ENCODE measurements around the gene OMP. TPM values are rescaled to one million over a fixed set of nuclear protein-coding genes. Genes with fewer than 3 reads are reported as not detected.
A peak's percentile ranks its signal among the peaks of the same experiment; 100 is the strongest.

The OMP gene
- total and polyA plus RNA-seq, 2 of the 13 experiments (the other 11 are each of a cell fraction or from before 2014, with no cell fraction given), result not detected

DNA sequence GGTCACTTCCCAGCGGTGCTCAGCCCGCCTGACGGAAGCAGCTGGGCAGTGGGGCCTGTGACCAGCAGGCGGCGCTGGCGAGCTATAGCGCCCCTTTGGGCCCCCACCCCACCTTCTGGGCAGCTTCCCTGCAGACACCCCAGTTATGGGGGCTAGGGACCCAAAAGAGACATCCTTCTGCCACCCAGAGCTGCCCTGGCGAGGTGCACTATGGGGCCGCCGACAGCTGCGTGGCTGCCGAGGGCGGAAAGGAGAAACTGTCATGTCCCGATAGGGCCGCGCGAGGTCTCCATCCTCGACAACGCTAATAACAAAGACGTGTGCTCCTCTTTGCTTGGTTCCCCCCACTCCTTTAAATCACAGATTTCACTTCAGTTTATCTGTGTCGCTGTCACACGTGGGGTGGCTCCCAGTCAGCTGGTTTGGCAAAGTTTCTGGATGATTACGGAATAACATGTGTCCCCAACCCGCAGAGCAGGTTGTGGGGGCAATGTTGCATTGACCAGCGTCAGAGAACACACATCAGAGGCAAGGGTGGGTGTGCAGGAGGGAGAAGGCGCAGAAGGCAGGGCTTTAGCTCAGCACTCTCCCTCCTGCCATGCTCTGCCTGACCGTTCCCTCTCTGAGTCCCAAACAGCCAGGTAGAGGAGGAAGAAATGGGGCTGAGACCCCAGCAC, 24.7 kb downstream of the OMP start (continued):
- TF ChIP-seq ZNF891 (CRISPR knock-in tag; IDR thresholded peaks at IDR 0.05), result peak; percentile 56; the same call in 1 of the 2 replicates
- TF ChIP-seq, protein P1, sequence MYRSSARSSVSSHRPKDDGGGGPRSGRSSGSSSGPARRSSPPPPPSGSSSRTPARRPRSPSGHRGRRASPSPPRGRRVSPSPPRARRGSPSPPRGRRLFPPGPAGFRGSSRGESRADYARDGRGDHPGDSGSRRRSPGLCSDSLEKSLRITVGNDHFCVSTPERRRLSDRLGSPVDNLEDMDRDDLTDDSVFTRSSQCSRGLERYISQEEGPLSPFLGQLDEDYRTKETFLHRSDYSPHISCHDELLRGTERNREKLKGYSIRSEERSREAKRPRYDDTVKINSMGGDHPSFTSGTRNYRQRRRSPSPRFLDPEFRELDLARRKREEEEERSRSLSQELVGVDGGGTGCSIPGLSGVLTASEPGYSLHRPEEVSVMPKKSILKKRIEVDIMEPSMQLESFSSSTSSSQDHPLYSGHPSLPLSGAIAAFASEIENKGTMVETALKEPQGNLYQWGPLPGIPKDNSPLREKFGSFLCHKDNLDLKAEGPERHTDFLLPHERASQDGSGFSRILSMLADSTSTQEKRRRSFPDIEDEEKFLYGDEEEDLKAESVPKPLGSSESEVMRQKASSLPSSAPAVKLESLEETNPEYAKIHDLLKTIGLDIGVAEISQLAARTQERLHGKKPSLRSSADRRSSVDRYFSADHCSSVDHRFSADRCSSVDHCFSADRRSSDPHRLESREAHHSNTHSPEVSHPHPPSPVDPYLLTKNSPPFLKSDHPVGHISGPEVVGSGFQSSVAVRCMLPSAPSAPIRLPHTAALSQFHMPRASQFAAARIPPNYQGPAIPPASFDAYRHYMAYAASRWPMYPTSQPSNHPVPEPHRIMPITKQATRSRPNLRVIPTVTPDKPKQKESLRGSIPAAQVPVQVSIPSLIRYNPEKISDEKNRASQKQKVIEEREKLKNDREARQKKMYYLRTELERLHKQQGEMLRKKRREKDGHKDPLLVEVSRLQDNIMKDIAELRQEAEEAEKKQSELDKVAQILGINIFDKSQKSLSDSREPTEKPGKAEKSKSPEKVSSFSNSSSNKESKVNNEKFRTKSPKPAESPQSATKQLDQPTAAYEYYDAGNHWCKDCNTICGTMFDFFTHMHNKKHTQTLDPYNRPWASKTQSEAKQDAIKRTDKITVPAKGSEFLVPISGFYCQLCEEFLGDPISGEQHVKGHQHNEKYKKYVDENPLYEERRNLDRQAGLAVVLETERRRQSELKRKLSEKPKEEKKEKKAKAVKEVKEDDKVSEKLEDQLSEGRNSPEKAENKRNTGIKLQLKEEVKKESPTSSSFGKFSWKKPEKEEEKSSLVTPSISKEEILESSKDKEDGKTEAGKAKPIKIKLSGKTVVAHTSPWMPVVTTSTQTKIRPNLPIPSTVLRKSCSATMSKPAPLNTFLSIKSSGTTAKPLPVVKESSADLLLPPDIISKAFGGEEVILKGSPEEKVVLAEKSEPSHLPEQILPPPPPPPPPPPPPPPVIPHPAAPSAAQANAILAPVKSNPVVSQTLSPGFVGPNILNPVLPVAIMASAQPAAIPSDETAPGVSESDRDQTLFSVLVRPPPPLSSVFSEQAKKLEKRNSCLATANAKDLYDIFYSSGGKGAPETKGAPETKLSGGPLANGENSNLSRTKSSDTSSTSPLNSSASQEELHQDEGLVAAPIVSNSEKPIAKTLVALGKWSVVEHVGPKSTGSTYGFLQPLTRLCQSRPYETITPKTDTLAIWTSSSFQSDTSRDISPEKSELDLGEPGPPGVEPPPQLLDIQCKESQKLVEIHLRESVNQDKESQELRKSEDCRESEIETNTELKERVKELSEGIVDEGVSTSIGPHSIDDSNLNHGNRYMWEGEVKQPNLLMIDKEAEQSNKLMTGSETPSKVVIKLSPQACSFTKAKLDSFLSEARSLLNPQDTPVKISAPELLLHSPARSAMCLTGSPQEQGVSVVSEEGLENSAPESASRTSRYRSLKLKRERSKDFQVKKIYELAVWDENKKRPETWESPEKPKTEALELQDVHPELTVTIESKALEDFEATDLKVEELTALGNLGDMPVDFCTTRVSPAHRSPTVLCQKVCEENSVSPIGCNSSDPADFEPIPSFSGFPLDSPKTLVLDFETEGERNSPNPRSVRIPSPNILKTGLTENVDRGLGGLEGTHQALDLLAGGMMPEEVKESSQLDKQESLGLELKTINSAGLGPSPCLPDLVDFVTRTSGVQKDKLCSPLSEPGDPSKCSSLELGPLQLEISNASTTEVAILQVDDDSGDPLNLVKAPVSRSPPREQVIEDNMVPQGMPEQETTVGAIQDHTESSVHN (CRISPR knock-in tag; IDR thresholded peaks at IDR 0.05), result no peak; the same call in 1 of the 2 replicates
- TF ChIP-seq NFE2L1 (CRISPR knock-in tag; IDR thresholded peaks at IDR 0.05; ENCODE audit: borderline replicate concordance), result no peak
- peak; percentile 71; the same call in 1 of the 2 replicates for TF ChIP-seq ZFP91 (CRISPR knock-in tag; IDR thresholded peaks at IDR 0.05; ENCODE audit: borderline replicate concordance)
- TF ChIP-seq ZBTB8A (CRISPR knock-in tag; IDR thresholded peaks at IDR 0.05; ENCODE audit: borderline replicate concordance, low read depth), result no peak
- 0 out of 2 replicates have a peak, but pooled peaks have one; percentile 50 for TF ChIP-seq IKZF5 (CRISPR knock-in tag; IDR thresholded peaks at IDR 0.05)
- 0 out of 2 replicates have a peak, but pooled peaks have one; percentile 55 for TF ChIP-seq ZNF724P (CRISPR knock-in tag; IDR thresholded peaks at IDR 0.05; ENCODE audit: borderline replicate concordance)
- TF ChIP-seq CBX5 (CRISPR knock-in tag; IDR thresholded peaks at IDR 0.05; ENCODE audit: borderline replicate concordance), result 0 out of 2 replicates have a peak, but pooled peaks have one; percentile 24
- 0 out of 2 replicates have a peak, but pooled peaks have one; percentile 41 for TF ChIP-seq ZFP37 (CRISPR knock-in tag; IDR thresholded peaks at IDR 0.05; ENCODE audit: borderline replicate concordance)
- peak; percentile 36 for TF ChIP-seq ZNF501 (CRISPR knock-in tag; IDR thresholded peaks at IDR 0.05)
- no peak for TF ChIP-seq NR2F6 (IDR thresholded peaks at IDR 0.05)
- TF ChIP-seq NR2F6 (CRISPR knock-in tag; IDR thresholded peaks at IDR 0.05), result peak; percentile 32; the same call in 1 of the 2 replicates
- no peak for TF ChIP-seq ZNF776 (CRISPR knock-in tag; IDR thresholded peaks at IDR 0.05)
- peak; percentile 97 for TF ChIP-seq STAG1 (CRISPR knock-in tag; IDR thresholded peaks at IDR 0.05)
- TF ChIP-seq ZNF781 (CRISPR knock-in tag; IDR thresholded peaks at IDR 0.05; ENCODE audit: borderline replicate concordance, not compliant biosample characterization), result peak; percentile 29
- peak; percentile 69; the same call in 1 of the 2 replicates for TF ChIP-seq ZNF605 (CRISPR knock-in tag; IDR thresholded peaks at IDR 0.05)
- no peak for TF ChIP-seq ATF7 (IDR thresholded peaks at IDR 0.05)
- TF ChIP-seq ATF7 (CRISPR knock-in tag; IDR thresholded peaks at IDR 0.05), result peak; percentile 63; the same call in 1 of the 2 replicates

Measured in HepG2 (cell line).